CD4-positive, alpha-beta T cell treated with Interleukin-10 for 1 hour (primary cell): Measurements from ENCODE around the gene MINAR2.

Experiments used
- DNase-seq: peaks from one replicate; pipeline ENCODE4 v3.0.0-alpha.2; 2020

MINAR2 gene

GRCh38 chr5:129773376-129773775, 25.5 kb downstream of the MINAR2 start:
- DNase-seq, result no peak

GRCh38 chr5:129781594-129781993, 33.7 kb downstream of the MINAR2 start:
- DNase-seq, result no peak

- no peak for DNase-seq
Observed at GRCh38 chr5:129803403-129803802, 55.5 kb downstream of the MINAR2 start.

- DNase-seq, result no peak
Observed at GRCh38 chr5:129804705-129805104, 56.8 kb downstream of the MINAR2 start.

GRCh38 chr5:129807162-129807814, 59.4 kb downstream of the MINAR2 start:
- DNase-seq, result no peak
